ENCODE data around the gene GDA. TPM values are rescaled to one million over a fixed set of nuclear protein-coding genes. Genes with fewer than 3 reads are reported as not detected.

Gene GDA
- total RNA-seq, 1 experiment from 2014 or later: 3.6 TPM

- H2BK12ac ChIP-seq (ENCODE audit: insufficient read length, low read depth, low read length): no peak overlapping the region
- H3K79me1 ChIP-seq (ENCODE audit: insufficient read depth, low read depth, low read length, poor library complexity, severe bottlenecking): no peaks in the 10 kb centered on the region
- no peak overlapping the region for H2AFZ ChIP-seq (ENCODE audit: low read length)
- no peak overlapping the region for H2BK20ac ChIP-seq (ENCODE audit: low read depth, low read length, poor library complexity, severe bottlenecking)
- no peak overlapping the region for H2BK5ac ChIP-seq (ENCODE audit: insufficient read length, low read length)
- TF ChIP-seq CTCF (conservative IDR thresholded peaks at IDR 0.05): no peak
- H3K23ac ChIP-seq (ENCODE audit: insufficient read length, low read depth, low read length): no peak overlapping the region
- no CpG with 5 or more reads among the region's 2 CpGs for WGBS (ENCODE audit: extremely low coverage, insufficient read length, low lambda C conversion rate)
- Mint-ChIP-seq H3K27me3 (ENCODE audit: low read depth) (peaks cover 20% of the 10 kb centered on the region), H3K9me3 (no peaks in the 10 kb centered on the region; a peak in 1 of 5 replicates), H3K36me3 (ENCODE audit: insufficient read depth in 1 of 3, low read depth in 3 of 3) (no peaks in the 10 kb centered on the region), H3K4me1 (peaks cover 0 to 8% of the 10 kb centered on the region in 2 experiments; a peak in 2 of 4 replicates), H3K27ac (no peak overlapping the region), H3K4me3 (no peak overlapping the region)
- H2BK15ac ChIP-seq (ENCODE audit: low read depth, low read length): no peak overlapping the region
- no peak overlapping the region for H3K27ac ChIP-seq (ENCODE audit: insufficient read length, low read depth, low read length)
- no peak overlapping the region for H4K91ac ChIP-seq (ENCODE audit: insufficient read length, low read depth, low read length)
- no peak overlapping the region for H2AK5ac ChIP-seq (ENCODE audit: insufficient read length, low read length)
- H4K8ac ChIP-seq (replicated peaks; ENCODE audit: insufficient read length, low read depth, low read length): no peak overlapping the region
- H3K4ac ChIP-seq (ENCODE audit: low read depth, low read length): no peak overlapping the region
- H3K27me3 ChIP-seq (ENCODE audit: insufficient read depth, low read length): peaks cover 18% of the 10 kb centered on the region; the same call in 1 of the 2 replicates
- no peak overlapping the region for H2BK120ac ChIP-seq (ENCODE audit: low read depth, low read length, poor library complexity, severe bottlenecking)
- no peak overlapping the region for H3K4me2 ChIP-seq (ENCODE audit: insufficient read depth, insufficient read length, low read length)
- no peak overlapping the region for H3K9ac ChIP-seq (ENCODE audit: extremely low read depth, insufficient read length, low read length)
- H4K5ac ChIP-seq (ENCODE audit: insufficient read length, low read depth, low read length): no peak overlapping the region
- no peak for DNase-seq
- H4K20me1 ChIP-seq (ENCODE audit: control insufficient read depth, insufficient read depth, insufficient read length): no peaks in the 10 kb centered on the region
- no peak overlapping the region for H3K56ac ChIP-seq (ENCODE audit: insufficient read length, low read depth, low read length)
- no peaks in the 10 kb centered on the region for H3K9me3 ChIP-seq (ENCODE audit: control insufficient read depth, low read depth, low read length)
- H3K14ac ChIP-seq (ENCODE audit: insufficient read depth, low read length): no peak overlapping the region
- H3K79me2 ChIP-seq (ENCODE audit: insufficient read depth, low read length): peaks cover 3% of the 10 kb centered on the region
- H3K4me1 ChIP-seq (ENCODE audit: insufficient read depth, low read length): no peaks in the 10 kb centered on the region
- H3K18ac ChIP-seq (ENCODE audit: insufficient read length, low read depth, low read length): no peak overlapping the region
- no peak overlapping the region for H3T11ph ChIP-seq (ENCODE audit: low read length)
- peaks cover 6% of the 10 kb centered on the region for H3K23me2 ChIP-seq (ENCODE audit: insufficient read length, low read depth, low read length, poor library complexity, severe bottlenecking)
Observed at GRCh38 chr9:72145733-72146505, 3.3 kb upstream of the GDA start.

Measured in H9 (cell line).